HS-27A (cell line): Measurements from ENCODE around the gene ZC3H14.
"Not testable (repeated sequence)": the region's sequence is repeated elsewhere in the genome, so short reads cannot be mapped to it uniquely, and the experiment has no call there.

Experiments used
- DNase-seq: peaks from one replicate; pipeline ENCODE4 v3.0.0-alpha.2; 2012; ENCODE audit warnings: low read depth, missing footprints

Gene ZC3H14

GRCh38 chr14:88562831-88563686 lies at the start of gene ZC3H14:
Gene ZC3H14 (plus strand): TSS chr14:88563037. CDS start chr14:88563134, 97 bp downstream.
- DNase-seq, result peak; percentile 54

- DNase-seq, result no peak
Measured at GRCh38 chr14:88515499-88516221, 47.2 kb upstream of the ZC3H14 start.

GRCh38 chr14:88516861-88517357 lies 45.9 kb upstream of the ZC3H14 start:
- no peak for DNase-seq

GRCh38 chr14:88518592-88519512 lies 44.0 kb upstream of the ZC3H14 start:
- peak; percentile 15 for DNase-seq

GRCh38 chr14:88519907-88520306 lies 42.9 kb upstream of the ZC3H14 start:
- no peak for DNase-seq

DNA sequence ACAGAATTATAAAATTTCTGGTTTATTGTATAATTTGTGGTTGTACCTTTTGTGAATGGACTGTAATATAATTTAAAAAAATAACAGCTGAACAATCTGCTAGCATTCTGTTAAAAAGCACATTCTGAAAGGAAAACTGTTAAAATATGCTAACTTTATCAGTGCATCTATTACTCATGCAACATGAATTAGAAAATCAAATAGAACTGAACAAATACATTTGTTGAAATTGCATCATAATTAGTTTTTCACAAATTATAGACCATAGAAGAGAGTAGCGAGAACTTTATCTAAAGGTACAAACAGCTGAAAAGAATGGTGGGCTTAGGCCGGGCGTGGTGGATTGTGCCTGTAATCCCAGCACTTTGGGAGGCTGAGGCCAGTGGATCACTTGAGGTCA lies 41.0 kb upstream of the ZC3H14 start:
- DNase-seq, result no peak

DNA sequence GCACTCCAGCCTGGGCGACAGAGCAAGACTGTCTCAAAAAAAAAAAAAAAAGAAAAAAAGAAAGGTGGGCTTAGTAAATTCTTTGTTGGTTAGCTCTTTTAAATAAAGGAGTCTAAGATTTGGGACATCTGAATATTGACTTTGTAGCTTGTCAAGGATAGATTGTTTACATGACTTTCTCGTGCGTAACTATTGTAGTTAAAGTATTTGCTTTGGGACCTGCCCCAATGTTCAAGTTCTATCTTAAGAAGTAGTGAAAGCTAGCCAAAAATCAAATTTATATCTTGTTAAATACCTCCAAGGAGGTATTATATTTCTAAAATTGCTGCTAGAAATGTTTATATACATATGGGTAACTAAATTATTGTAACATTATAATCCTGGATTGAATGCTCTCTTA lies 40.4 kb upstream of the ZC3H14 start:
- no peak for DNase-seq

DNA sequence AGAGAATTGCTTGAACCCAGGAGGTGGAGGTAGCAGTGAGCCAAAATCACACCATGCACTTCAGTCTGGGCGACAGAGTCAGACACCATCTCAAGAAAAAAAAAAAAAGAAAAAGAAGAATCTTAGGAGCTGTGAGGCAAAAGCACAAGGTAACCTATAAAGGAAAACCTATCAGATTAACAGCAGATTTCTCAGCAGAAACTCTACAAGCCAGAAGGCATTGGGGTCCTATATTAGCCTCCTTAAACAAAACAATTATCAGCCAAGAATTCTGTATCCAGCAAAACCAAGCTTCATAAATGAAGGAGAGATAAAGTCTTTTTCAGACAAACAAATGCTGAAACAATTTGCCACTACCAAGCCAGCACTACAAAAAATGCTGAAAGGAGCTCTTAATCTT lies 32.9 kb upstream of the ZC3H14 start:
- DNase-seq, result not testable (repeated sequence)

GRCh38 chr14:88533064-88533602 lies 29.7 kb upstream of the ZC3H14 start:
- no peak for DNase-seq

DNA sequence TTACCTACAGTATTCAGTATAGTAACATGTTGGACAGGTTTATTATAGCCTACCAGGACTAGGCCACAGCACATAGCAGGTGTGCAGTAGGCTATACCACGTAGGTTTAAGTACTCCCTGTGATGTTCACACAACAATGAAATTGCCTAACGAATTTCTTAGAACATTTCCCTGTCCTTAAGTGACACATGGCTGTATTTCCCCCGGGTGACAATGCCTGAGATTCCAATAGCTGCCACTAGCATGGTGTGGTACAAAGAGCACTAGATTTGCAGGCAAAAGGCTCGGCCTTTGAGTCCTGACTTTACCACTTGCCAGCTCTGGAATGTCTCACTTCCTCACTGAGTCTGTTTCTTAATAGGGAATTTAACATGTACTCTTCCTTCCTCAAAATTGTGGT lies 27.7 kb upstream of the ZC3H14 start:
- no peak for DNase-seq

GRCh38 chr14:88535813-88536212 lies 27.0 kb upstream of the ZC3H14 start:
- DNase-seq, result no peak

- DNase-seq, result no peak
Measured at GRCh38 chr14:88541324-88541723, 21.5 kb upstream of the ZC3H14 start.

GRCh38 chr14:88542857-88543795 lies 19.7 kb upstream of the ZC3H14 start:
- DNase-seq, result no peak

- DNase-seq, result no peak
Measured at GRCh38 chr14:88545256-88545655, 17.6 kb upstream of the ZC3H14 start.

DNA sequence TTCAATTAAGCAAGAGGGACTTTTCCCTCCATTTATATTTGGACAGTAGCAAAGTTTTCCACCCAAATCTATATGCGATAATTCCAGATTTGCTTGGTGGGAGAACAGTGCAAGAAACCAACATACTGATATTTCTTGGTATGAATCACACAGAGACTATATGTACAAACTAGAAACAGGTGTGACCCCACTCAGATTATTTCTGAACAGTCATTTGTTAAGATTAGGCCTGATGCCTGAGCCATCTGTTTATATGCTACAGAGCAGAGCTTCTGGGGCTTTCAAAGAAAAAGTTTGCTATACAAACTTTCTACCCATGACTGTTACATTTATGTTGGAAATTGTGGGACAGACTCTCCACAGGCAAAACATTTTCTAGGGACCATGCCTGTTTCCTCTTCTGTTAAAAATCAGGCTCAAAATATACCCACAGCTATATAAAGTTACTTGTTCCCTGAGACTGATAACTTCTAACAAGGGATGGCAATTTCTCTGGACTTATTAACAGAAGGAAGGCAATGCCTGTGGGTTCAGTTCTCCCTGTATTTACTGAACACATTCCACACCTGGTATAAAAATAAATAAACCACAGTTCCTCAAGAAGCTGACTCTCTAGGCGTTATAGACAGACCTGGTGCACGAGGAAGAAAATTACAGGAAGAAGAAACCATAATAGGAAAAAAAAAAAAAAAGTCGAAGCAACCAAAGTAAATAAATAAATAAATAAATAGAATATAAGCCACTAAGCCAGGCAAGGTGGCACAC lies 16.0 kb upstream of the ZC3H14 start:
- DNase-seq, result no peak

- DNase-seq, result no peak
Measured at GRCh38 chr14:88547386-88547780, 15.5 kb upstream of the ZC3H14 start.

DNA sequence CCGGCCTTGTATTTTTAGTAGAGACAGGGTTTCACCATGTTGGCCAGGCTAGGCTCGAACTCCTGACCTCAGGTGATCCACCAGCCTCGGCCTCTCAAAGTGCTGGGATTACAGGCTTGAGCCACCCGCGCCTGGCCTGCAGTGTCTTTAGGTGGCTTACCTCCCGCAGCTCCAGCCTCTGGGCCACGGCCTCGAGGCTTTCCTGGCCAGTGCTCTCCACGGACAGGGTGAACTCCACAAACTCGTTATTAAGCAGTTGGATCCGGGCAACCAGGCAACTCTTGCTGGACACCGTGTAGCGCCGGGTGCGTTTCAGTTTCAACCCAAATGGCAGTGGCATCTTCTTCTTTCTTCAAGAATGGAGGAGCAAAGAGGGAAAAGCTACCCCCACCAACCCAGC lies 12.8 kb upstream of the ZC3H14 start:
- DNase-seq, result no peak

GRCh38 chr14:88551094-88551870 lies 11.6 kb upstream of the ZC3H14 start:
- DNase-seq, result no peak

- no peak for DNase-seq
Measured at GRCh38 chr14:88551980-88552431, 10.8 kb upstream of the ZC3H14 start.
